Keratinocyte (primary cell): ENCODE measurements around the gene SYDE2. TPM values are rescaled to one million over a fixed set of nuclear protein-coding genes. Genes with fewer than 3 reads are reported as not detected.
"Not testable (repeated sequence)": the region's sequence is repeated elsewhere in the genome, so short reads cannot be mapped to it uniquely, and the experiment has no call there.

Experiments
- DNase-seq: peaks from one replicate; pipeline ENCODE4 v3.0.0-alpha.2; 2011; ENCODE audit warnings: low read depth, missing footprints, low spot score
- FAIRE-seq: peaks from 2 replicates; lab custom pipeline; 2011; peaks lifted over from hg19 to GRCh38; lab: Jason Lieb, UNC
- H2AFZ ChIP-seq: 2 replicates; pipeline ENCODE4 v1.6.0; 2012; ENCODE audit warnings: low read length, control low read depth, inconsistent platforms; ENCODE audit not compliant: control insufficient read depth
- H3K27ac ChIP-seq: 2 replicates; pipeline ENCODE4 v1.5.1; 2011; ENCODE audit warnings: low read length; ENCODE audit not compliant: control insufficient read depth, insufficient read depth
- H3K27me3 ChIP-seq: 3 replicates; pipeline ENCODE4 v1.6.0; 2011; ENCODE audit warnings: low read length; ENCODE audit not compliant: control insufficient read depth, insufficient read depth; ENCODE audit errors: extremely low read depth
- H3K36me3 ChIP-seq, 2 experiments: 2 replicates in 1 of 2; 3 replicates in 1 of 2; pipeline ENCODE4 v1.5.1; 2011; ENCODE audit warnings: low read length in 2 of 2, mild to moderate bottlenecking in 1 of 2; ENCODE audit not compliant: control insufficient read depth in 2 of 2, insufficient read depth in 2 of 2; ENCODE audit errors: extremely low read depth in 1 of 2
- H3K4me1 ChIP-seq: 3 replicates; pipeline ENCODE4 v1.5.1; 2011; ENCODE audit warnings: low read length; ENCODE audit not compliant: control insufficient read depth, insufficient read depth; ENCODE audit errors: extremely low read depth
- H3K4me2 ChIP-seq: 3 replicates; pipeline ENCODE4 v1.6.0; 2011; ENCODE audit warnings: low read depth, low read length; ENCODE audit not compliant: control insufficient read depth, insufficient read depth; ENCODE audit errors: extremely low read depth
- H3K4me3 ChIP-seq, 3 experiments: fragments of 200-600 bp in 1 of 3; sonication (generic) in 1 of 3; 2 replicates in 2 of 3; 3 replicates in 1 of 3; pipeline ENCODE4 v1.5.1; 2011 to 2016; ENCODE audit warnings: low read length in 3 of 3, mild to moderate bottlenecking in 3 of 3, control low read depth in 2 of 3, inconsistent platforms in 1 of 3, low read depth in 1 of 3, mixed read lengths in 1 of 3, mixed run types in 1 of 3, moderate library complexity in 1 of 3; ENCODE audit not compliant: control insufficient read depth in 2 of 3, insufficient read depth in 2 of 3; ENCODE audit errors: extremely low read depth in 1 of 3
- H3K79me2 ChIP-seq: 2 replicates; pipeline ENCODE4 v1.6.0; 2012; ENCODE audit warnings: low read length; ENCODE audit not compliant: control insufficient read depth, insufficient read depth
- H3K9ac ChIP-seq: 3 replicates; pipeline ENCODE4 v1.6.0; 2011; ENCODE audit warnings: low read length; ENCODE audit not compliant: control insufficient read depth, insufficient read depth; ENCODE audit errors: extremely low read depth
- H3K9me1 ChIP-seq: 3 replicates; pipeline ENCODE4 v1.6.0; 2011; ENCODE audit warnings: low read length; ENCODE audit not compliant: control insufficient read depth, insufficient read depth; ENCODE audit errors: extremely low read depth
- H3K9me3 ChIP-seq: 2 replicates; pipeline ENCODE4 v1.5.1; 2012; ENCODE audit warnings: low read depth, low read length; ENCODE audit not compliant: control insufficient read depth
- H4K20me1 ChIP-seq: 3 replicates; pipeline ENCODE4 v1.6.0; 2011; ENCODE audit warnings: low read length; ENCODE audit not compliant: control insufficient read depth, insufficient read depth; ENCODE audit errors: extremely low read depth
- CTCF ChIP-seq, 3 experiments: IDR thresholded peaks in 1 of 3; conservative IDR thresholded peaks in 1 of 3; optimal IDR thresholded peaks in 1 of 3; 2 replicates in 2 of 3; 3 replicates in 1 of 3; pipeline versions ENCODE3 to v1.5.1; 2011; ENCODE audit warnings: low read length in 3 of 3, mild to moderate bottlenecking in 3 of 3, moderate library complexity in 2 of 3, control low read depth in 1 of 3, inconsistent platforms in 1 of 3; ENCODE audit not compliant: insufficient read depth in 2 of 3; ENCODE audit errors: extremely low read depth in 1 of 3
- EZH2 ChIP-seq: IDR thresholded peaks from one replicate; pipeline ENCODE4 v1.6.1; 2012; ENCODE audit warnings: inconsistent platforms, mild to moderate bottlenecking, low read length, moderate library complexity
- dilution Hi-C: fragments of 300-500 bp; cut with MboI; formaldehyde crosslinking; loops from one replicate; pipeline ENCODE4 v1.7.0; 2020; ENCODE audit warnings: low sequenced_read_pairs; ENCODE audit not compliant: extremely low pct_ligation_motif_present
- polyA minus RNA-seq, 3 experiments: library from RNA; depleted of rRNA, polyadenylated mRNA; stranded (reverse); fragments of >200 nt; gene quantifications; 1 replicate in 1 of 3; 2 replicates in 1 of 3; 3 replicates in 1 of 3; pipeline ENCODE4 v1.2.3, GENCODE V29; 2011
- polyA plus RNA-seq, 5 experiments: library from polyadenylated mRNA; depleted of rRNA in 3 of 5; stranded (reverse) in 3 of 5; stranded (forward) in 1 of 5; unstranded in 1 of 5; fragments of >200 nt; gene quantifications; 1 replicate in 1 of 5; 2 replicates in 3 of 5; 3 replicates in 1 of 5; pipeline versions ENCODE4 v1.2.1 to v1.2.3, GENCODE V29; 2011 to 2012; ENCODE audit warnings: missing spikeins in 2 of 5, low read depth in 1 of 5, low replicate concordance in 1 of 5

The SYDE2 gene, protein sequence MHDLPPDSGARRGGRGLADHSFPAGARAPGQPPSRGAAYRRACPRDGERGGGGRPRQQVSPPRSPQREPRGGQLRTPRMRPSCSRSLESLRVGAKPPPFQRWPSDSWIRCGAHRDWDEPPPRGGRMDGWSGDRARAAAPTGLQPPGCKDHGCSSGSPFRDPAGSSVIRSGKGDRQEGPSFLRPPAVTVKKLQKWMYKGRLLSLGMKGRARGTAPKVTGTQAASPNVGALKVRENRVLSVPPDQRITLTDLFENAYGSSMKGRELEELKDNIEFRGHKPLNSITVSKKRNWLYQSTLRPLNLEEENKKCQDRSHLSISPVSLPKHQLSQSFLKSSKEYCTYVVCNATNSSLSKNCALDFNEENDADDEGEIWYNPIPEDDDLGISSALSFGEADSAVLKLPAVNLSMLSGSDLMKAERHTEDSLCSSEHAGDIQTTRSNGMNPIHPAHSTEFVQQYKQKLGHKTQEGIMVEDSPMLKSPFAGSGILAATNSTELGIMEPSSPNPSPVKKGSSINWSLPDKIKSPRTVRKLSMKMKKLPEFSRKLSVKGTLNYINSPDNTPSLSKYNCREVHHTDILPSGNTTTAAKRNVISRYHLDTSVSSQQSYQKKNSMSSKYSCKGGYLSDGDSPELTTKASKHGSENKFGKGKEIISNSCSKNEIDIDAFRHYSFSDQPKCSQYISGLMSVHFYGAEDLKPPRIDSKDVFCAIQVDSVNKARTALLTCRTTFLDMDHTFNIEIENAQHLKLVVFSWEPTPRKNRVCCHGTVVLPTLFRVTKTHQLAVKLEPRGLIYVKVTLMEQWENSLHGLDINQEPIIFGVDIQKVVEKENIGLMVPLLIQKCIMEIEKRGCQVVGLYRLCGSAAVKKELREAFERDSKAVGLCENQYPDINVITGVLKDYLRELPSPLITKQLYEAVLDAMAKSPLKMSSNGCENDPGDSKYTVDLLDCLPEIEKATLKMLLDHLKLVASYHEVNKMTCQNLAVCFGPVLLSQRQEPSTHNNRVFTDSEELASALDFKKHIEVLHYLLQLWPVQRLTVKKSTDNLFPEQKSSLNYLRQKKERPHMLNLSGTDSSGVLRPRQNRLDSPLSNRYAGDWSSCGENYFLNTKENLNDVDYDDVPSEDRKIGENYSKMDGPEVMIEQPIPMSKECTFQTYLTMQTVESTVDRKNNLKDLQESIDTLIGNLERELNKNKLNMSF
- polyA plus RNA-seq: 1.4 to 1.8 TPM (median 1.7 TPM) in 3 replicates
- 0.41 TPM for polyA plus RNA-seq (2011; ENCODE audit: low read depth)
- polyA plus RNA-seq (2011; cell fraction: cytosol; rRNA removed): 0.69 and 1.4 TPM in 2 replicates
- 1.9 and 2.6 TPM in 2 replicates for polyA plus RNA-seq (2011; cell fraction: nucleus; rRNA removed)
- 1.4 TPM in 2 replicates for polyA plus RNA-seq (2012; ENCODE audit: low replicate concordance)
- 1.2 to 5.3 TPM (median 4.1 TPM) in 3 replicates for polyA minus RNA-seq
- polyA minus RNA-seq (2011; cell fraction: cytosol; rRNA and poly(A)+ RNA removed): 2.1 TPM
- 3.6 and 5.7 TPM in 2 replicates for polyA minus RNA-seq (2011; cell fraction: nucleus; rRNA and poly(A)+ RNA removed)

- H3K4me1 ChIP-seq: peaks cover 23% of the 10 kb centered on the region
- dilution Hi-C loops: no loop called here
- H3K9ac ChIP-seq: peak within 1 kb of the TSS; percentile 78
- no peaks in the 10 kb centered on the region for H3K9me1 ChIP-seq
- H2AFZ ChIP-seq: peak within 1 kb of the TSS; percentile 97
- peak within 1 kb of the TSS; percentile 86 for H3K4me2 ChIP-seq
- peak within 1 kb of the TSS; percentile 81 to 94 (median 91) for H3K4me3 ChIP-seq
- no peaks in the 10 kb centered on the region for H3K36me3 ChIP-seq
- FAIRE-seq (no peak), DNase-seq (no peak)
- no peak for TF ChIP-seq CTCF (optimal IDR thresholded peaks at IDR 0.05 in 1 of 3, IDR thresholded peaks at IDR 0.05 in 1 of 3, conservative IDR thresholded peaks at IDR 0.05 in 1 of 3; ENCODE audit: extremely low read depth in 1 of 3, insufficient read depth in 2 of 3, low read length in 3 of 3)
- TF ChIP-seq EZH2: no peak
- H3K27me3 ChIP-seq: no peaks in the 10 kb centered on the region
- no peaks in the 10 kb centered on the region for H3K9me3 ChIP-seq
- H4K20me1 ChIP-seq: no peaks in the 10 kb centered on the region
- H3K27ac ChIP-seq: peak within 1 kb of the TSS; percentile 67
- H3K79me2 ChIP-seq: peaks cover 9% of the 10 kb centered on the region
Measured at GRCh38 chr1:85200463-85201339, at the start of gene SYDE2. Gene SYDE2 (minus strand): TSS chr1:85201016. CDS start chr1:85200996, 20 bp downstream.

DNA sequence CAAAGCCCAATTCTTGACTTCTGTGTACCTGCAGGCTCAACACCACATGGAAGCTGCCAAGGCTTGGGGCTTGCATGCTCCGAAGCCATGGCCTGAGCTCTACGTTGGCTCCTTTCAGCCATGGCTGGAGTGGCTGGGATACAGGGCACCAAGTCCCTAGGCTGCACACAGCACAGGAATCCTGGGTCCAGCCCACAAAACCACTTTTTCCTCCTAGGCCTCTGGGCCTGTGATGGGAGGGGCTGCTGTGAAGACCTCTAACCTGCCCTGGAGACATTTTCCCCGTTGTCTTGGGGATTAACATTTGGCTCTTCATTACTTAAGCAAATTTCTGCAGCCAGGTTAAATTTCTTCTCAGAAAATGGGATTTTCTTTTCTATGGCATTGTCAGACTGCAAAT is 48.2 kb upstream of the SYDE2 start:
- H3K4me2 ChIP-seq, dilution Hi-C loops, H3K79me2 ChIP-seq, H3K27ac ChIP-seq, DNase-seq, H3K36me3 ChIP-seq, FAIRE-seq, H3K27me3 ChIP-seq, H2AFZ ChIP-seq, H3K4me3 ChIP-seq, H3K9me1 ChIP-seq, H4K20me1 ChIP-seq, H3K9me3 ChIP-seq, H3K9ac ChIP-seq: not testable (repeated sequence)
- H3K4me1 ChIP-seq: peaks cover 16% of the 10 kb centered on the region
